Liver (tissue), 9 donors: ENCODE data around the gene STK35. TPM values are rescaled to one million over a fixed set of nuclear protein-coding genes. Genes with fewer than 3 reads are reported as not detected.

Experiments used
- DNase-seq: peaks from one replicate; pipeline ENCODE4 v3.0.0-alpha.2; 2017; ENCODE audit warnings: low spot score
- H3K27ac ChIP-seq, 2 donors: one replicate each; pipeline ENCODE4 v1.7.0; 2013; ENCODE audit warnings: inconsistent platforms in 2 of 2, low read length in 2 of 2, control low read depth in 1 of 2, low read depth in 1 of 2, mild to moderate bottlenecking in 1 of 2
- H3K27me3 ChIP-seq, 4 donors: one replicate each; pipeline versions ENCODE4 v1.6.1 to v1.7.0; 2013; ENCODE audit warnings: low read length in 3 of 4, inconsistent platforms in 1 of 4, mild to moderate bottlenecking in 1 of 4, moderate library complexity in 1 of 4; ENCODE audit not compliant: control insufficient read depth in 4 of 4, insufficient read depth in 4 of 4
- H3K36me3 ChIP-seq, 4 donors: one replicate each; pipeline versions ENCODE4 v1.6.1 to v1.7.0; 2013; ENCODE audit warnings: low read length in 3 of 4, mild to moderate bottlenecking in 3 of 4, low read depth in 1 of 4, moderate library complexity in 1 of 4; ENCODE audit not compliant: control insufficient read depth in 4 of 4, insufficient read depth in 3 of 4
- H3K4me1 ChIP-seq, 4 donors: one replicate each; pipeline versions ENCODE4 v1.6.1 to v1.7.0; 2013; ENCODE audit warnings: low read length in 3 of 4, mild to moderate bottlenecking in 3 of 4, moderate library complexity in 1 of 4; ENCODE audit not compliant: control insufficient read depth in 4 of 4, insufficient read depth in 4 of 4
- H3K4me3 ChIP-seq, 3 donors: one replicate each; pipeline versions ENCODE4 v1.6.1 to v1.7.0; 2013; ENCODE audit warnings: low read length in 3 of 3, control low read depth in 1 of 3, low read depth in 1 of 3, mild to moderate bottlenecking in 1 of 3
- H3K9ac ChIP-seq, 2 donors: one replicate each; pipeline ENCODE4 v1.7.0; 2013; ENCODE audit warnings: low read length in 2 of 2, mild to moderate bottlenecking in 2 of 2, moderate library complexity in 2 of 2, control low read depth in 1 of 2, low read depth in 1 of 2
- H3K9me3 ChIP-seq, 4 donors: one replicate each; pipeline versions ENCODE4 v1.6.1 to v1.7.0; 2013; ENCODE audit warnings: low read length in 3 of 4; ENCODE audit not compliant: control insufficient read depth in 4 of 4
- EGR1 ChIP-seq, 2 donors: IDR thresholded peaks; 2 replicates each; pipeline ENCODE4 v1.6.1; 2016 to 2018; ENCODE audit warnings: antibody characterized with exemption in 2 of 2, low read depth in 2 of 2
- FOXA1 ChIP-seq: IDR thresholded peaks from 2 replicates; pipeline ENCODE4 v1.6.1; 2016; ENCODE audit warnings: antibody characterized with exemption
- FOXA2 ChIP-seq: IDR thresholded peaks from 2 replicates; pipeline ENCODE4 v1.6.1; 2016; ENCODE audit warnings: antibody characterized with exemption
- GABPA ChIP-seq, 2 donors: IDR thresholded peaks in 1 of 2; conservative IDR thresholded peaks in 1 of 2; 2 replicates each; pipeline ENCODE4 v1.6.1; 2016; ENCODE audit warnings: antibody characterized with exemption in 2 of 2, mild to moderate bottlenecking in 1 of 2, moderate library complexity in 1 of 2
- HNF4A ChIP-seq, 2 donors: conservative IDR thresholded peaks; 2 replicates each; pipeline ENCODE4 v1.6.1; 2016; ENCODE audit warnings: antibody characterized with exemption in 2 of 2, mild to moderate bottlenecking in 2 of 2
- HNF4G ChIP-seq: IDR thresholded peaks from 2 replicates; pipeline ENCODE4 v1.6.1; 2016; ENCODE audit warnings: antibody characterized with exemption
- NR2F2 ChIP-seq: IDR thresholded peaks from 2 replicates; pipeline ENCODE4 v1.6.1; 2016; ENCODE audit warnings: antibody characterized with exemption
- RAD21 ChIP-seq, 2 donors: IDR thresholded peaks; 2 replicates each; pipeline ENCODE4 v1.6.1; 2016; ENCODE audit warnings: antibody characterized with exemption in 2 of 2, mild to moderate bottlenecking in 2 of 2
- RXRA ChIP-seq, 2 donors: IDR thresholded peaks; 2 replicates each; pipeline ENCODE4 v1.6.1; 2017 to 2018; ENCODE audit warnings: antibody characterized with exemption in 2 of 2, mild to moderate bottlenecking in 1 of 2
- SP1 ChIP-seq: IDR thresholded peaks from 2 replicates; pipeline ENCODE4 v1.6.1; 2018; ENCODE audit warnings: antibody characterized with exemption, mild to moderate bottlenecking
- TAF1 ChIP-seq: conservative IDR thresholded peaks from 2 replicates; pipeline ENCODE4 v1.6.1; 2016; ENCODE audit warnings: antibody characterized with exemption, mild to moderate bottlenecking
- YY1 ChIP-seq: IDR thresholded peaks from 2 replicates; pipeline ENCODE4 v1.6.1; 2016; ENCODE audit warnings: antibody characterized with exemption, mild to moderate bottlenecking
- WGBS: extraction: QIAGEN DNeasy Blood & Tissue Kit; methylation state at CpG from one replicate; pipeline ENCODE4 v1.1.7; 2013; 5-methylcytosine and 5-hydroxymethylcytosine counted together
- polyA plus RNA-seq, 2 donors: library from polyadenylated mRNA; stranded (reverse) in 1 of 2; unstranded in 1 of 2; fragments of 200-250 nt in 1 of 2; fragments of >200 nt in 1 of 2; fragmentation: Nextera tagmentation in 1 of 2; extraction: Ambion mirVana in 1 of 2; gene quantifications; one replicate each; pipeline versions ENCODE4 v1.2.1 to v1.2.3, GENCODE V29; 2013 to 2015
- total RNA-seq, 2 donors: library from RNA; depleted of rRNA; stranded (reverse); fragments of >200 nt; gene quantifications; one replicate each; pipeline ENCODE4 v1.2.3, GENCODE V29; 2014
- TF ChIP-seq, protein P1 (sequence below): IDR thresholded peaks from 2 replicates; pipeline ENCODE4 v1.6.1; 2016; ENCODE audit warnings: antibody characterized with exemption
- TF ChIP-seq, protein P2 (sequence below): IDR thresholded peaks from 2 replicates; pipeline ENCODE4 v1.6.1; 2016; ENCODE audit warnings: antibody characterized with exemption
- TF ChIP-seq, protein P3 (sequence below): IDR thresholded peaks from 2 replicates; pipeline ENCODE4 v1.6.1; 2016; ENCODE audit warnings: antibody characterized with exemption, mild to moderate bottlenecking
- TF ChIP-seq, protein P4 (sequence below): IDR thresholded peaks from 2 replicates; pipeline ENCODE4 v1.6.1; 2016; ENCODE audit warnings: antibody characterized with exemption
- donor health status: healthy.
- donor health status: healthy.
- donor health status: healthy.
- donor health status: healthy.
- donor health status: healthy.

STK35 gene
- total and polyA plus RNA-seq, 4 donors, result 2.5 to 18.5 (median 9.9) TPM

DNA sequence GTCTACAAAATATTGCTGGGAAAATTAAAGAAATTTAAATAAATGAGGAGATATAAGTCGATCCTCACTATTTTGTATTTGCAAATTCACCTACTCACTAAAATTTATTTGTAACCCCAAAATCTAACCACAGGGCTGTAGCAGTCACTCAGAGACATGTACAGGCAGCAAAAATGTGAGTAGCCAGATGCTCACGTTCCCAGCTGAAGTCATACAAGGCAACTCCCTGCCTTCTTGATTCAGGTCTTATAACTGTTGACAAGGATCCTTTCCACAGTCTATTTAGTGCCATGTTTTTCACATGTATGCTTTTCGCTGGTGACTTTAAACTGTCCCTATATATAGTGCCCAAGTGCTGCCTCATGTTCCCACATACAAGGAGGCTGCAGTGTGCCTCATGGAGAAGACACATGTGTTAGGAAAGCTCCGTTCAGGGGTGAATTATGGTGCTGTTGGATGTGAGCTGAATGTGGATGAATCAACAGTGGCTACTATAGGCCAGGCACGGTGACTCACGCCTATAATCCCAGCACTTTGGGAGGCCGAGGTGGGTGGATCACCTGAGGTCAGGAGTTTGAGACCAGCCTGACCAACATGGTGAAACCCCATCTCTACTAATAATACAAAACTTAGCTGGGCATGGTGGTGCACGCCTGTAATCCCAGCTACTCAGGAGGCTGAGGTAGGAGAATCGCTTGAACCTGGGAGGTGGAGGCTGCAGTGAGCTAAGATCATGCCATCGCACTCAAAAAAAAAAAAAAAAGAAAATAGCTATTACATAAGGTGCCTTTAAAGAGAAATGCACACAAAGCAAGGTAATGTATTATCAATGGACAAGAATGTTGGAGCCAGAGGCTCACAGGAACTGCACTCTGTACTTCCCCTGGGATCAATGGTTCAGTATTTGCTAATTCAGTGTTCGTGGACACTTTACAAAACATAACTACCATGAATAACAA, 55.3 kb downstream of the STK35 start:
- TF ChIP-seq, protein P1, sequence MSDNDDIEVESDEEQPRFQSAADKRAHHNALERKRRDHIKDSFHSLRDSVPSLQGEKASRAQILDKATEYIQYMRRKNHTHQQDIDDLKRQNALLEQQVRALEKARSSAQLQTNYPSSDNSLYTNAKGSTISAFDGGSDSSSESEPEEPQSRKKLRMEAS, result no peak
- TF ChIP-seq RAD21 (IDR thresholded peaks at IDR 0.05) (no peak), YY1 (no peak), HNF4A (conservative IDR thresholded peaks at IDR 0.05) (no peak), RXRA (IDR thresholded peaks at IDR 0.05) (no peak), NR2F2 (no peak), FOXA2 (no peak), GABPA (IDR thresholded peaks at IDR 0.05 in 1 of 2, conservative IDR thresholded peaks at IDR 0.05 in 1 of 2) (no peak), TAF1 (no peak), HNF4G (no peak), SP1 (no peak)
- TF ChIP-seq, protein P2, sequence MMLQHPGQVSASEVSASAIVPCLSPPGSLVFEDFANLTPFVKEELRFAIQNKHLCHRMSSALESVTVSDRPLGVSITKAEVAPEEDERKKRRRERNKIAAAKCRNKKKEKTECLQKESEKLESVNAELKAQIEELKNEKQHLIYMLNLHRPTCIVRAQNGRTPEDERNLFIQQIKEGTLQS, result no peak
- TF ChIP-seq, protein P3, sequence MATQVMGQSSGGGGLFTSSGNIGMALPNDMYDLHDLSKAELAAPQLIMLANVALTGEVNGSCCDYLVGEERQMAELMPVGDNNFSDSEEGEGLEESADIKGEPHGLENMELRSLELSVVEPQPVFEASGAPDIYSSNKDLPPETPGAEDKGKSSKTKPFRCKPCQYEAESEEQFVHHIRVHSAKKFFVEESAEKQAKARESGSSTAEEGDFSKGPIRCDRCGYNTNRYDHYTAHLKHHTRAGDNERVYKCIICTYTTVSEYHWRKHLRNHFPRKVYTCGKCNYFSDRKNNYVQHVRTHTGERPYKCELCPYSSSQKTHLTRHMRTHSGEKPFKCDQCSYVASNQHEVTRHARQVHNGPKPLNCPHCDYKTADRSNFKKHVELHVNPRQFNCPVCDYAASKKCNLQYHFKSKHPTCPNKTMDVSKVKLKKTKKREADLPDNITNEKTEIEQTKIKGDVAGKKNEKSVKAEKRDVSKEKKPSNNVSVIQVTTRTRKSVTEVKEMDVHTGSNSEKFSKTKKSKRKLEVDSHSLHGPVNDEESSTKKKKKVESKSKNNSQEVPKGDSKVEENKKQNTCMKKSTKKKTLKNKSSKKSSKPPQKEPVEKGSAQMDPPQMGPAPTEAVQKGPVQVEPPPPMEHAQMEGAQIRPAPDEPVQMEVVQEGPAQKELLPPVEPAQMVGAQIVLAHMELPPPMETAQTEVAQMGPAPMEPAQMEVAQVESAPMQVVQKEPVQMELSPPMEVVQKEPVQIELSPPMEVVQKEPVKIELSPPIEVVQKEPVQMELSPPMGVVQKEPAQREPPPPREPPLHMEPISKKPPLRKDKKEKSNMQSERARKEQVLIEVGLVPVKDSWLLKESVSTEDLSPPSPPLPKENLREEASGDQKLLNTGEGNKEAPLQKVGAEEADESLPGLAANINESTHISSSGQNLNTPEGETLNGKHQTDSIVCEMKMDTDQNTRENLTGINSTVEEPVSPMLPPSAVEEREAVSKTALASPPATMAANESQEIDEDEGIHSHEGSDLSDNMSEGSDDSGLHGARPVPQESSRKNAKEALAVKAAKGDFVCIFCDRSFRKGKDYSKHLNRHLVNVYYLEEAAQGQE, result no peak
- Histone ChIP-seq H3K9ac (no peak overlapping the region), H3K4me3 (no peak overlapping the region), H3K4me1 (no peaks in the 10 kb centered on the region), H3K36me3 (no peaks in the 10 kb centered on the region), H3K9me3 (no peaks in the 10 kb centered on the region), H3K27me3 (no peaks in the 10 kb centered on the region), H3K27ac (no peak overlapping the region)
- 92% methylated on average over 11 of the region's 11 CpGs for WGBS
- no peak for DNase-seq

DNA sequence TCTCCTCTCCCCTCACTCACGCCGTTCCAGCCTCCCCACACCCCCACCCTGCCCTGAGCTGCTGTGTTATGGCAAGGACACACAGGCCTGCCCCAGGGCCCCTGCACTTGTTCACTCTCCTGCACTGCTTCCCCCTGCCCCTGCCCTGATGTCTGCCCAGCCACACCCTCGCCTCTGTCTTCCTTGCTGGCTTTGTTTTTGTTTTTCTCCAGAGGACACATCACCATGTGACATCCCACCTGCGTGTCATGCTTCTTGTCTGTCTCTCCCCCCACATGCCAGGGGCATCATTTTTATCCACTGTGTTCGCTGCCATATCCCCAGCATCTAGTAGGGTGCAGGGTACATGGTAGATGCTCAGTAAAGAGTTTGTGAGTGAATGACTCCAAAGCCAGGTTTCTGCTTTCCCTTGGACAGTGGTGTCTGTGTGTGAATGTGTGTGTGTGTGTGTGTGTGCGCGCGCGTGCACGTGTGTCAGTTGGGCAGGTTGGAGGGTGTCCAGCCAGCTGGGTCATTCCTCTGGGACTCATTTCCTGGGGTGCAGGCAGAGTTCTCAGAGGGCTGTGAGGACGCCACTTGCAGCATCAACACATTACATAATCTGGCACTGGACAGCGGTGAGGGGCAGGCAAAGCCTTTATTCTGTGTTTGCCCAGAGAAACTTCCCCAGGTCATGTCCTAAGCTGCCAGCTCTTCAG, 60.6 kb downstream of the STK35 start:
- no peaks in the 10 kb centered on the region for H3K36me3 ChIP-seq
- no peaks in the 10 kb centered on the region for H3K9me3 ChIP-seq
- TF ChIP-seq EGR1 (IDR thresholded peaks at IDR 0.05; ENCODE audit: low read depth in 2 of 2) (no peak), HNF4G (no peak), FOXA1 (no peak), RXRA (IDR thresholded peaks at IDR 0.05) (no peak), HNF4A (conservative IDR thresholded peaks at IDR 0.05) (no peak), GABPA (IDR thresholded peaks at IDR 0.05 in 1 of 2, conservative IDR thresholded peaks at IDR 0.05 in 1 of 2) (no peak)
- TF ChIP-seq, protein P4, sequence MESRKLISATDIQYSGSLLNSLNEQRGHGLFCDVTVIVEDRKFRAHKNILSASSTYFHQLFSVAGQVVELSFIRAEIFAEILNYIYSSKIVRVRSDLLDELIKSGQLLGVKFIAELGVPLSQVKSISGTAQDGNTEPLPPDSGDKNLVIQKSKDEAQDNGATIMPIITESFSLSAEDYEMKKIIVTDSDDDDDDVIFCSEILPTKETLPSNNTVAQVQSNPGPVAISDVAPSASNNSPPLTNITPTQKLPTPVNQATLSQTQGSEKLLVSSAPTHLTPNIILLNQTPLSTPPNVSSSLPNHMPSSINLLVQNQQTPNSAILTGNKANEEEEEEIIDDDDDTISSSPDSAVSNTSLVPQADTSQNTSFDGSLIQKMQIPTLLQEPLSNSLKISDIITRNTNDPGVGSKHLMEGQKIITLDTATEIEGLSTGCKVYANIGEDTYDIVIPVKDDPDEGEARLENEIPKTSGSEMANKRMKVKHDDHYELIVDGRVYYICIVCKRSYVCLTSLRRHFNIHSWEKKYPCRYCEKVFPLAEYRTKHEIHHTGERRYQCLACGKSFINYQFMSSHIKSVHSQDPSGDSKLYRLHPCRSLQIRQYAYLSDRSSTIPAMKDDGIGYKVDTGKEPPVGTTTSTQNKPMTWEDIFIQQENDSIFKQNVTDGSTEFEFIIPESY, result no peak
- TF ChIP-seq, protein P2, result no peak
- TF ChIP-seq, protein P1, result no peak
- H3K9ac ChIP-seq, result no peak overlapping the region
- no peak for DNase-seq
- no peak overlapping the region for H3K4me3 ChIP-seq
- 66% methylated on average over 12 of the region's 12 CpGs for WGBS
- no peaks in the 10 kb centered on the region for H3K27me3 ChIP-seq
- H3K27ac ChIP-seq, result no peak overlapping the region
- H3K4me1 ChIP-seq, result no peaks in the 10 kb centered on the region
